Naive thymus-derived CD4-positive, alpha-beta T cell (primary cell): Measurements from ENCODE around the gene SAMMSON. TPM values are rescaled to one million over a fixed set of nuclear protein-coding genes. Genes with fewer than 3 reads are reported as not detected.

ENCODE experiments used
- ATAC-seq: fragments of 150-1000 bp; cut with Tn5 transposase; 2 replicates; pipeline ENCODE4 v1.10.0; 2021; ENCODE audit warnings: mild to moderate bottlenecking, moderate library complexity
- CTCF ChIA-PET: fragments of 350-600 bp; sonication (Branson Sonifier 250); formaldehyde crosslinking; loops from one replicate; lab custom pipeline; 2021; ENCODE audit warnings: antibody characterized with exemption; lab: Charles Lee
- POLR2A ChIA-PET: fragments of 350-600 bp; sonication (Branson Sonifier 250); formaldehyde crosslinking; loops from one replicate; lab custom pipeline; 2021; ENCODE audit warnings: antibody characterized with exemption, inconsistent platforms; lab: Charles Lee
- DNase-seq, 9 donors: peaks; one replicate each; pipeline versions ENCODE4 v3.0.0 to v3.0.0-alpha.2; 2020 to 2022; ENCODE audit warnings: mixed read lengths in 1 of 9
- H3K27ac ChIP-seq: one replicate; pipeline ENCODE4 v1.7.0; 2013; ENCODE audit warnings: mild to moderate bottlenecking, low read depth, low read length, moderate library complexity
- H3K27me3 ChIP-seq, 2 donors: one replicate each; pipeline ENCODE4 v1.7.0; 2013; ENCODE audit warnings: low read length in 2 of 2, mild to moderate bottlenecking in 2 of 2, moderate library complexity in 2 of 2; ENCODE audit not compliant: control insufficient read depth in 2 of 2, insufficient read depth in 2 of 2
- H3K36me3 ChIP-seq, 3 experiments: 1 replicate in 2 of 3; 2 replicates in 1 of 3; pipeline ENCODE4 v1.7.0; 2013; ENCODE audit warnings: low read length in 3 of 3, mild to moderate bottlenecking in 3 of 3, moderate library complexity in 1 of 3; ENCODE audit not compliant: insufficient read depth in 3 of 3, control insufficient read depth in 2 of 3
- H3K4me1 ChIP-seq, 2 donors: one replicate each; pipeline ENCODE4 v1.7.0; 2013; ENCODE audit warnings: low read length in 2 of 2, mild to moderate bottlenecking in 2 of 2, moderate library complexity in 1 of 2; ENCODE audit not compliant: control insufficient read depth in 2 of 2, insufficient read depth in 2 of 2
- H3K4me3 ChIP-seq: 2 replicates; pipeline ENCODE4 v1.7.0; 2013; ENCODE audit warnings: mild to moderate bottlenecking, low read length
- H3K9me3 ChIP-seq, 3 experiments: 1 replicate in 2 of 3; 2 replicates in 1 of 3; pipeline ENCODE4 v1.7.0; 2013; ENCODE audit warnings: low read length in 3 of 3; ENCODE audit not compliant: control insufficient read depth in 2 of 3
- H3K27ac Mint-ChIP-seq, 9 donors: one replicate each; pipeline ENCODE4 v1.8.0; 2020 to 2022; ENCODE audit warnings: mixed read lengths in 9 of 9, mild to moderate bottlenecking in 8 of 9, moderate library complexity in 5 of 9, inconsistent platforms in 2 of 9
- H3K27me3 Mint-ChIP-seq, 5 donors: one replicate each; pipeline ENCODE4 v1.8.0; 2021 to 2022; ENCODE audit warnings: mixed read lengths in 5 of 5, mild to moderate bottlenecking in 1 of 5
- H3K36me3 Mint-ChIP-seq, 5 donors: one replicate each; pipeline ENCODE4 v1.8.0; 2020 to 2022; ENCODE audit warnings: mixed read lengths in 5 of 5, mild to moderate bottlenecking in 3 of 5, inconsistent platforms in 1 of 5
- H3K4me1 Mint-ChIP-seq, 7 donors: one replicate each; pipeline ENCODE4 v1.8.0; 2020 to 2022; ENCODE audit warnings: mixed read lengths in 7 of 7, mild to moderate bottlenecking in 3 of 7, inconsistent platforms in 1 of 7
- H3K4me3 Mint-ChIP-seq, 10 donors: one replicate each; pipeline ENCODE4 v1.8.0; 2020 to 2022; ENCODE audit warnings: mild to moderate bottlenecking in 10 of 10, mixed read lengths in 10 of 10, moderate library complexity in 6 of 10, inconsistent platforms in 2 of 10
- H3K9me3 Mint-ChIP-seq, 11 donors: one replicate each; pipeline ENCODE4 v1.8.0; 2020 to 2022; ENCODE audit warnings: mixed read lengths in 11 of 11, mild to moderate bottlenecking in 4 of 11, inconsistent platforms in 1 of 11, moderate library complexity in 1 of 11
- intact Hi-C, 2 donors: fragments of 100-400 bp; cut with micrococcal nuclease; formaldehyde crosslinking; loops; one replicate each; pipeline ENCODE4 v1.15.1; 2023
- polyA plus RNA-seq, 2 donors: library from polyadenylated mRNA; unstranded; fragments of 300-500 nt; fragmentation: Illumina TruSeq; gene quantifications; one replicate each; pipeline ENCODE4 v1.2.3, GENCODE V29; 2021
- total RNA-seq, 6 experiments: library from RNA in 5 of 6; stranded (reverse) in 5 of 6; gene quantifications; 1 replicate in 5 of 6; 2 replicates in 1 of 6; pipeline ENCODE4 v1.2.3 and lab custom pipeline; 2021 to 2026

SAMMSON gene
- total and polyA plus RNA-seq, 7 experiments from 2014 or later = not detected

DNA sequence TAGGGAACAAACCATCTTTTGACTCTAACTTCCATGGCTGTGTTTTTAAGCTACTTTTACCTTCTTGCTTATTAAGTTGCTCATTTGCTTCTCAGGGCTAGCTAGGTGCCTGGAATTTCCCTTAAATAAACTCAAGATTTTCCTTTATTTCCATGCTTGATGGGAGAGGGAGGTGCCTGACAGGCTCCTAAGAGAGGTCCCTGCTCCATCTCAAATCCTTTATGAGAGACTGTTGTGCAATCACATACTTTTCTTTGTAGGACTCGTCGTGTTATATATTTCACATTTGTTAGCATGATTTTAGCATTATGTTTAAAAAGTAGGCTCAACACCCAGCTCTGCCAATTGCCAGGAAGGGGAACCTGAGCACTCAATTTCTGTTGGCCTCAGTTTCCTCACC is 95.7 kb downstream of the SAMMSON start:
- H3K4me3 Mint-ChIP-seq = no peak overlapping the region
- H3K27ac ChIP-seq = no peak overlapping the region
- no peak overlapping the region for H3K4me3 ChIP-seq
- no peaks in the 10 kb centered on the region for H3K9me3 ChIP-seq
- DNase-seq (no peak), ATAC-seq (no peak)
- peaks cover 0 to 1% (median 0%) of the 10 kb centered on the region in 11 donors for H3K9me3 Mint-ChIP-seq
- peaks cover 0 to 17% (median 8%) of the 10 kb centered on the region in 5 donors for H3K27me3 Mint-ChIP-seq
- no peaks in the 10 kb centered on the region for H3K36me3 ChIP-seq
- ChIA-PET CTCF (no interaction called here), POLR2A (no interaction called here)
- H3K27me3 ChIP-seq = no peaks in the 10 kb centered on the region
- no peaks in the 10 kb centered on the region for H3K36me3 Mint-ChIP-seq
- H3K4me1 Mint-ChIP-seq = no peaks in the 10 kb centered on the region
- H3K4me1 ChIP-seq = no peaks in the 10 kb centered on the region
- intact Hi-C loops = loop anchor here in 1 of 2 donors (10.0 kb wide), 1 partner anchor 1490 kb away; the partner anchor contains the start of gene FOXP1
- H3K27ac Mint-ChIP-seq = no peak overlapping the region

DNA sequence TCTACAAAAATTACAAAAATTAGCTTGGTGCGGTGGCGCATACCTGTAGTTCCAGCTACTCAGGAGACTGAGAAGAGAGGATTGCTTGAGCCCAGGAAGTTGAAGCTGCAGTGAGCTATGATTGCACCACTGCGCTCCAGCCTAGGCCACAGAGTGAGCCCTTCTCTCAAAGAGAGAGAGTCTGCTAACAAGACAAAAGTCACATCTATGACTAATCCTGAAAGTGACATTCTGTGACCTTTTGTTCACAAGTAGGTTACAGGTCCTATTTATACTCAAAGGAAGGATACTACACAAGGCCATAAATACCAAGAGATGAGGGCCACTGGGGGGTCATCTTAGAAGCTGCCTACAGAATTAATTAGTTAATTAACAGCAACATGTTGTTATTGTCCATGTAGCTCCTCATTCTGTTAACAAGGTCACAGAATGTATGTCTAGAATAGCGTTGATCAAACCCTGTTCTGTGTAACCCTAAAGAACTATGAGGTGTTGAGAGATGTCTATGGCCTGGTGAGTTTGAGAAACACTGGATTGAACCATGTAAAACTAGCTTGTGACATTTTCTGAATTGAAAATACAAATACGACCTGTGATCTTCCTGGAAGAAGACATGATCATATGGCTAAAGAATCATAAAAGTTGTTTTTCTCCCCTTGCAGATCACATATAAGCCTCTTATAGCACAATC is 97.0 kb downstream of the SAMMSON start:
- no peak overlapping the region for H3K27ac Mint-ChIP-seq
- H3K27ac ChIP-seq = no peak overlapping the region
- intact Hi-C loops = loop anchor here in 1 of 2 donors (10.0 kb wide), 1 partner anchor 1488 kb away; the partner anchor contains the start of gene FOXP1
- H3K9me3 ChIP-seq = no peaks in the 10 kb centered on the region
- H3K27me3 ChIP-seq = no peaks in the 10 kb centered on the region
- DNase-seq = no peak
- H3K4me1 Mint-ChIP-seq = no peaks in the 10 kb centered on the region
- H3K4me1 ChIP-seq = no peaks in the 10 kb centered on the region
- POLR2A ChIA-PET = no interaction called here
- no peaks in the 10 kb centered on the region for H3K36me3 ChIP-seq
- no peaks in the 10 kb centered on the region for H3K36me3 Mint-ChIP-seq
- ATAC-seq = no peak
- no peak overlapping the region for H3K4me3 Mint-ChIP-seq
- H3K27me3 Mint-ChIP-seq = peaks cover 0 to 17% (median 5%) of the 10 kb centered on the region in 5 donors
- H3K4me3 ChIP-seq = no peak overlapping the region
- CTCF ChIA-PET = no interaction called here
- H3K9me3 Mint-ChIP-seq = peaks cover 0 to 1% (median 0%) of the 10 kb centered on the region in 11 donors

DNA sequence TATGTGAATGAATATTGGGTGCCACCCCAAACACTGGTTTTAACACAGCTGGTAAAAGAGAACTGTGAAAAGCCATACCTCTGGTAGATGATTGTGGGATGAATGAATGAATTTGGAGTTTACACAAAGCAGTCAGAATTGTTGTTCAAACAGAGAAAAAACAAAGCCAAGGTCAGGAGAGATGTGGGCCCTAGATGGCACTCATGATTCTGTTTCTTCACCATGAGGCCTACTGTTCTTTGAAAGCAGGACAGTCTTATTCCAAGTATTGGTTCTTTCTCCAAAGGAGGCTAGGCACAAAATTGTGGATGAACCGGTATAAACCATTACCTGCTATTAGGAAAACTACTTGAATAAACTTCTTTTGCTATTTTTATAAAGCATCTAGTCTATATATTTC is 97.6 kb downstream of the SAMMSON start:
- Histone ChIP-seq H3K4me3 (no peak overlapping the region), H3K4me1 (no peaks in the 10 kb centered on the region), H3K36me3 (no peaks in the 10 kb centered on the region), H3K27ac (no peak overlapping the region), H3K9me3 (no peaks in the 10 kb centered on the region), H3K27me3 (no peaks in the 10 kb centered on the region)
- DNase-seq (no peak), ATAC-seq (no peak)
- Mint-ChIP-seq H3K36me3 (no peaks in the 10 kb centered on the region), H3K4me1 (no peaks in the 10 kb centered on the region), H3K4me3 (no peak overlapping the region), H3K27ac (no peak overlapping the region), H3K9me3 (peaks cover 0 to 1% (median 0%) of the 10 kb centered on the region in 11 donors), H3K27me3 (peaks cover 0 to 17% (median 4%) of the 10 kb centered on the region in 5 donors)
- ChIA-PET POLR2A (no interaction called here), CTCF (no interaction called here)
- intact Hi-C loops = loop anchor here in 1 of 2 donors (10.0 kb wide), 1 partner anchor 1488 kb away; the partner anchor contains the start of gene FOXP1

DNA sequence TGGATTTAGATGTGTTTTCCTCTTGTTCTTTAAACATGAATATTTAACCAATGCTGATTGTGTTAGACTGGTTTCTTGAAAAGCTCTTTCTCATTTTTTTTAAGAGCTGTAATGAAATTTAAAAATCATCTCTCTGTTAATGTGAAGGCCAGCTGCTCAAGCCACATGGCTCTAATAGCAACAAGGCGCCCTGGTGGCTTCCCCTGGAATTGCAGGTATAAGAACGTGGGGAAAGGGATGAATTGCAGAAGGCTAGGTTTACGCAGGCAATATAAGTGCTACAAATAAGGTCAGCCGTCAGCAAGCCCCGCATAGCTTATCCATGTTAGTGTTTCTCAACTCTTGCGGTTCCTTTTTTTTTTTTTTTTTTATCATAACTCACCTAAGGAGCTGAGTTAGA is 108.5 kb downstream of the SAMMSON start:
- H3K4me3 Mint-ChIP-seq = no peak overlapping the region
- ChIA-PET POLR2A (no interaction called here), CTCF (no interaction called here)
- ATAC-seq = no peak
- Histone ChIP-seq H3K4me1 (no peaks in the 10 kb centered on the region), H3K27me3 (no peaks in the 10 kb centered on the region), H3K9me3 (no peaks in the 10 kb centered on the region), H3K4me3 (no peak overlapping the region), H3K27ac (no peak overlapping the region), H3K36me3 (no peaks in the 10 kb centered on the region)
- no peak for DNase-seq
- H3K27ac Mint-ChIP-seq = no peak overlapping the region
- H3K9me3 Mint-ChIP-seq = peaks cover 0 to 1% (median 0%) of the 10 kb centered on the region in 11 donors
- no peaks in the 10 kb centered on the region for H3K4me1 Mint-ChIP-seq
- intact Hi-C loops = no loop called here
- peaks cover 0 to 28% (median 18%) of the 10 kb centered on the region in 5 donors for H3K27me3 Mint-ChIP-seq
- H3K36me3 Mint-ChIP-seq = no peaks in the 10 kb centered on the region

DNA sequence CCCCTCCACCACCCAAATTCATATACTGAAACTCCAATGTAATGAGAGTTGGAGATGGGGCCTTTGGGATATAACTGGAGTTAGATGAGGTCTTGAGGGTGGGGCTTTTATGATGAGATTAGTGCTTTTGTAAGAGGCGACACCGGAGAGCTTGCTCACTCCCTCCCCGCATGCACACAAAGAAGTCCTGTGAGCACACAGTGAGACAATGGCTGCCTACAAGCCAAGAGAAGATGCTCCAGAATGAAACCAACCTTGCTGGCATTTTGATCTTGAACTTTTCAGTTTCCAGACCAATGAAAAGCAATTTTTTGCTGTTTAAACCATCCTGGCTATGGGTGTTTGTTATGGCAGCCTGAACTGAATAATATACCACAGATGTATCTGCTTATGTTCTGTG is 109.0 kb downstream of the SAMMSON start:
- Mint-ChIP-seq H3K27me3 (peaks cover 0 to 28% (median 18%) of the 10 kb centered on the region in 5 donors), H3K4me1 (no peaks in the 10 kb centered on the region), H3K9me3 (peaks cover 0 to 1% (median 0%) of the 10 kb centered on the region in 11 donors), H3K36me3 (no peaks in the 10 kb centered on the region), H3K4me3 (no peak overlapping the region), H3K27ac (no peak overlapping the region)
- CTCF ChIA-PET = no interaction called here
- DNase-seq = no peak
- Histone ChIP-seq H3K4me1 (no peaks in the 10 kb centered on the region), H3K9me3 (no peaks in the 10 kb centered on the region), H3K36me3 (no peaks in the 10 kb centered on the region), H3K27ac (no peak overlapping the region), H3K4me3 (no peak overlapping the region), H3K27me3 (peaks cover 0 to 1% of the 10 kb centered on the region in 2 donors)
- ATAC-seq = no peak
- POLR2A ChIA-PET = no interaction called here
- intact Hi-C loops = no loop called here

DNA sequence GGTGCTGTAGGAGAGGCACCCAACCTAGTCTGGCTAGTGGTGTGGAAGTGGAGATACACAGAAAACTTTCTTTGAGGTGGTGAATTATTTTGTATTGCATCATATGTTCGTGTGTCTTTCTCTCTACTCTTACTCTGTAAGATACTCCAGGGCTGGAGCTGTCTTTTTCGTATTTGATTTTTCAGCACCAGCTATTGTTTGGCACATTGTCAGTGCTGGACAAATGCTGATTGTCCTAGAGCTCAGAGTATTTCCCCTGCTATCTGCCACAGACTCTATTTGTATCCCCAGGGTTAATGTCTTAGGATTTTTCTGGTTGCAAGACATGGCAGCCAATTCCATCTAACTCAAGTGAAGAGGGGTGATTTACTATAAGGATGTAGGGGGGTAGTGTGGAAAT is 110.5 kb downstream of the SAMMSON start:
- H3K4me3 ChIP-seq = no peak overlapping the region
- peaks cover 0 to 29% (median 18%) of the 10 kb centered on the region in 5 donors for H3K27me3 Mint-ChIP-seq
- POLR2A ChIA-PET = no interaction called here

DNA sequence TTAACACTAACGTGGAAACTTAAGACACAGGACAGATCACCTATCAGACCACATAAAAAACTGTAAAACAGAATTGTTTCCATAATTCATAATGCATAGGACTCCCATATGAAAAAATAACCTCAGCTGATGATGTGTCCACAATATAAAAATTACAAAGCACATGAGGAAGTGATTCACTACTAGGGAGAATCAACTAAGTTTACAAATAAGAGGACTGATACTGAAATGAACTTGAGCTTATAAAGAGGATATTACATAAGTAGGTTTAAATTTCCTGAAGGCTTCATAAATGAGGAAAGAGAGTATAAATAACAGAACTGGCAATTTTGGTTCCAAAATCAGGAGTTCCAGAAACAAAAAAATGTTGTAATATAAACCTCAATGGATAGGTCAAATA is 111.9 kb downstream of the SAMMSON start:
- Histone ChIP-seq H3K4me1 (no peaks in the 10 kb centered on the region), H3K27ac (no peak overlapping the region), H3K36me3 (no peaks in the 10 kb centered on the region), H3K4me3 (no peak overlapping the region), H3K27me3 (peaks cover 0 to 5% of the 10 kb centered on the region in 2 donors), H3K9me3 (no peaks in the 10 kb centered on the region)
- ChIA-PET POLR2A (no interaction called here), CTCF (no interaction called here)
- ATAC-seq (no peak), DNase-seq (no peak)
- Mint-ChIP-seq H3K27me3 (peaks cover 0 to 40% (median 22%) of the 10 kb centered on the region in 5 donors), H3K9me3 (peaks cover 0 to 1% (median 0%) of the 10 kb centered on the region in 11 donors), H3K4me3 (no peak overlapping the region), H3K27ac (no peak overlapping the region), H3K36me3 (no peaks in the 10 kb centered on the region), H3K4me1 (no peaks in the 10 kb centered on the region)
- intact Hi-C loops = no loop called here

More for the DNA sequence above, 110.5 kb downstream of the SAMMSON start:
- DNase-seq (no peak), ATAC-seq (no peak)
- intact Hi-C loops = no loop called here
- H3K4me1 Mint-ChIP-seq = no peaks in the 10 kb centered on the region
- H3K4me3 Mint-ChIP-seq = no peak overlapping the region
- CTCF ChIA-PET = no interaction called here
- H3K4me1 ChIP-seq = no peaks in the 10 kb centered on the region
- peaks cover 0 to 1% (median 0%) of the 10 kb centered on the region in 11 donors for H3K9me3 Mint-ChIP-seq
- H3K36me3 Mint-ChIP-seq = no peaks in the 10 kb centered on the region
- H3K27me3 ChIP-seq = peaks cover 0 to 5% of the 10 kb centered on the region in 2 donors
- no peaks in the 10 kb centered on the region for H3K9me3 ChIP-seq
- H3K36me3 ChIP-seq = no peaks in the 10 kb centered on the region
- H3K27ac Mint-ChIP-seq = no peak overlapping the region
- H3K27ac ChIP-seq = no peak overlapping the region
